Esophagus (tissue), 2 donors: ENCODE data around the gene ADGRD1. TPM values are rescaled to one million over a fixed set of nuclear protein-coding genes. Genes with fewer than 3 reads are reported as not detected.

Experiments used
- H3K27ac ChIP-seq, 2 donors: one replicate each; pipeline ENCODE4 v1.5.1; 2013; ENCODE audit warnings: low read depth in 2 of 2, mild to moderate bottlenecking in 2 of 2, inconsistent platforms in 1 of 2, low read length in 1 of 2, moderate library complexity in 1 of 2
- H3K27me3 ChIP-seq, 2 donors: one replicate each; pipeline ENCODE4 v1.6.1; 2013; ENCODE audit warnings: low read length in 2 of 2, control low read depth in 1 of 2, mild to moderate bottlenecking in 1 of 2; ENCODE audit not compliant: insufficient read depth in 2 of 2, control insufficient read depth in 1 of 2
- H3K36me3 ChIP-seq, 2 donors: one replicate each; pipeline ENCODE4 v1.6.1; 2013; ENCODE audit warnings: low read length in 1 of 2; ENCODE audit not compliant: control insufficient read depth in 2 of 2, insufficient read depth in 2 of 2
- H3K4me1 ChIP-seq, 2 donors: one replicate each; pipeline ENCODE4 v1.6.1; 2013; ENCODE audit warnings: low read length in 1 of 2; ENCODE audit not compliant: control insufficient read depth in 2 of 2, insufficient read depth in 2 of 2
- H3K4me3 ChIP-seq, 2 donors: one replicate each; pipeline ENCODE4 v1.5.1; 2013; ENCODE audit warnings: low read length in 2 of 2, mild to moderate bottlenecking in 2 of 2, low read depth in 1 of 2, moderate library complexity in 1 of 2
- H3K9me3 ChIP-seq, 2 donors: one replicate each; pipeline ENCODE4 v1.6.1; 2013; ENCODE audit warnings: mild to moderate bottlenecking in 2 of 2, low read depth in 1 of 2, low read length in 1 of 2, moderate library complexity in 1 of 2; ENCODE audit not compliant: control insufficient read depth in 2 of 2, insufficient read depth in 1 of 2
- WGBS, 2 donors: extraction: QIAGEN DNeasy Blood & Tissue Kit; methylation state at CpG; one replicate each; pipeline ENCODE4 v1.1.7; 2013; 5-methylcytosine and 5-hydroxymethylcytosine counted together
- polyA plus RNA-seq, 2 donors: library from polyadenylated mRNA; stranded (reverse); fragments of 200-250 nt; gene quantifications; one replicate each; pipeline ENCODE4 v1.2.3, GENCODE V29; 2013
- donor health status: healthy with polysubstance abuse.
- donor health status: Bipolar disorder and iron deficiency.

ADGRD1 gene
- polyA plus RNA-seq, 2 donors = 2.1 to 2.9 TPM

- Histone ChIP-seq H3K4me1 (no peaks in the 10 kb centered on the region), H3K4me3 (no peak overlapping the region), H3K27ac (no peak overlapping the region), H3K36me3 (no peaks in the 10 kb centered on the region), H3K9me3 (no peaks in the 10 kb centered on the region), H3K27me3 (no peaks in the 10 kb centered on the region)
- WGBS, 2 donors = 57 to 59% methylated on average over 3 of the region's 3 CpGs
These were observed 54.0 kb downstream of the ADGRD1 start for GRCh38 chr12:131007740-131008117.

DNA sequence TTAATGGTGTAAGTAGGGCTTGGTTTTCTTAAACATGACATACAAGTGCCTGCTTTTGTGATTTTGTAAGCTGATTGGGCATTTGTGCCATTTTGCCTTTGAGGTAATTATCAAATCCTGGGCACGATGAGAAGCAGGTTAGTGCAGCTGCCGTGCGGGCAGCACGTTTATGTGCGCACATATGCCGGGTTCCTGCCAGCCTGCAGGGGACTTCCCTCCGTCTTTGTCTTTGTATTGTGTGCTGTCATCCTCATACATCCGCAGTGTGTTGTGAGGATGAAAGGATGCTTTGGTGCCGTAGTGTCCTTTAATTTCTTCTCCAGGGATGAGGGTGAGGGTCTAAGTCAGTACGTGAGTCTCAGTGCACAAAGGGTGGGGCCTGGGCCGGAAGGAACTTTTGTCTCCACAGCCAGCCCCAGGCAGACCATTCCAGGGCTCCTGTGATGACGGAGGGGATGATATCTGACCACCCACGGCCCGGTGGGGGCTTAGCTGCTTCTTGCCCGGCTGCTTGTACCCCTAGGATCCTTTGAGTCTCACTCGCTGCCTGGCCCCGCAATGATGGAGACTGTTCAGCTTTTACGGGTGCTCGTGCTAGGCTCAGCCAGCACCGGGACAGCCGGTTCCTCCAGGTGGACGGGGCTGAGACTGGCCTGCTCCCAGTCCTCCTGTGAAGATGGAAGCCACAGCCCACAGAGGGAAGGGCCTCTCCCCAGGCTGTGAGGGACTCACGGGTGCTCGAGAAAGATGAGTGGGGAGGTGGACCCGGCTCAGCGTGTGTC is 54.6 kb downstream of the ADGRD1 start:
- Histone ChIP-seq H3K4me1 (no peaks in the 10 kb centered on the region), H3K9me3 (no peaks in the 10 kb centered on the region), H3K4me3 (no peak overlapping the region), H3K27ac (no peak overlapping the region), H3K27me3 (no peaks in the 10 kb centered on the region), H3K36me3 (no peaks in the 10 kb centered on the region)
- WGBS, 2 donors = 73 to 79% methylated on average over 26 of the region's 26 CpGs

- WGBS, 2 donors = 90 to 93% methylated on average over 17 of the region's 17 CpGs
- Histone ChIP-seq H3K27me3 (no peaks in the 10 kb centered on the region), H3K27ac (no peak overlapping the region)
These were observed 55.2 kb downstream of the ADGRD1 start for GRCh38 chr12:131008913-131009270.

DNA sequence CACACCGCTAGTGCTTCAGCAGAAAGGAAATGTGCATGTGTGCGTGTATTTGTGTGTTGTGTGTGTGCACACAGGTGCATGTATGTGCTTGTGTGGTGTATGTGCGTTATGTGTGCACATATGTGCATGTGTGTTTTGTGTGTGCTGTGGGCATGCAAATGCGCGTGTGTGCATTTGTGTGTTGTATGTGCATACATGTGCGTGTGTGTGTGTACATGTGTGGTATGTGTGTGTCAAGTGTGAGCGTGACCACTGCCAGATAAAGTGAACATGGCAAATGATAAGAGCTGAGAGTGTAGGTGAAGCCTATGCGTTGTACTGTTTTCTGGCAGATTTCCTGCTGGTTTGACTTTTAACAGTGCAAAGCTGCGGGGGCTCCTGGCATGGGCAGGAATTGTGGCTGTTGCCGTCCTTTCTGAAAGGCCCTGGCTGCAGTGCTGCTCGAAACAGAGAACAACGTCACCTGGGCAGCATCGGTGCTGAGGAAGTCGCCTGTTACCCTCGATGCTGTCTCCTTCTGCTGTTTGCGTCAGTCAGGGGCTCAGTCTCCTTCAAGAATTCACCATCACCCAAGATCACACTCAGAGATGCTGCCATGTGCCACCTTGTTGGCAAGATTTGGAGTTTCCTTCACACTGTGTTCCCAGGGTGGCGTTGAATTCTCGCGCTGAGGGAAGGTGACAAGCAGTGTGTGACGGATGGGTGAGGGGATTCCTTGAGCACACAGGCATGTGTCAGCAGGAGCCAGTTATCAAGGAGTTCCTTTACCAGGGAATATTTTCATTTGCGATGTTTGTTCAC is 56.1 kb downstream of the ADGRD1 start:
- 87 to 90% methylated on average over 21 of the region's 21 CpGs for WGBS, 2 donors
- H3K27me3 ChIP-seq = no peaks in the 10 kb centered on the region
- no peak overlapping the region for H3K4me3 ChIP-seq
- H3K27ac ChIP-seq = no peak overlapping the region
- H3K9me3 ChIP-seq = no peaks in the 10 kb centered on the region
- H3K36me3 ChIP-seq = no peaks in the 10 kb centered on the region
- no peaks in the 10 kb centered on the region for H3K4me1 ChIP-seq

More at GRCh38 chr12:131008913-131009270, 55.2 kb downstream of the ADGRD1 start:
- H3K9me3 ChIP-seq = no peaks in the 10 kb centered on the region
- H3K4me3 ChIP-seq = no peak overlapping the region
- H3K4me1 ChIP-seq = no peaks in the 10 kb centered on the region
- H3K36me3 ChIP-seq = no peaks in the 10 kb centered on the region

GRCh38 chr12:131010396-131011131 is 56.9 kb downstream of the ADGRD1 start:
- no peaks in the 10 kb centered on the region for H3K4me1 ChIP-seq
- no peak overlapping the region for H3K4me3 ChIP-seq
- H3K9me3 ChIP-seq = no peaks in the 10 kb centered on the region
- WGBS, 2 donors = 79 to 85% methylated on average over 18 of the region's 18 CpGs
- H3K27me3 ChIP-seq = no peaks in the 10 kb centered on the region
- peak overlapping the region in 1 of 2 donors; percentile 20 for H3K27ac ChIP-seq
- no peaks in the 10 kb centered on the region for H3K36me3 ChIP-seq

- no peaks in the 10 kb centered on the region for H3K27me3 ChIP-seq
- no peaks in the 10 kb centered on the region for H3K9me3 ChIP-seq
- H3K27ac ChIP-seq = no peak overlapping the region
- no peak overlapping the region for H3K4me3 ChIP-seq
- H3K4me1 ChIP-seq = no peaks in the 10 kb centered on the region
- no peaks in the 10 kb centered on the region for H3K36me3 ChIP-seq
- 87 to 90% methylated on average over 40 of the region's 40 CpGs for WGBS, 2 donors
These were observed 57.7 kb downstream of the ADGRD1 start for GRCh38 chr12:131011165-131012079.

DNA sequence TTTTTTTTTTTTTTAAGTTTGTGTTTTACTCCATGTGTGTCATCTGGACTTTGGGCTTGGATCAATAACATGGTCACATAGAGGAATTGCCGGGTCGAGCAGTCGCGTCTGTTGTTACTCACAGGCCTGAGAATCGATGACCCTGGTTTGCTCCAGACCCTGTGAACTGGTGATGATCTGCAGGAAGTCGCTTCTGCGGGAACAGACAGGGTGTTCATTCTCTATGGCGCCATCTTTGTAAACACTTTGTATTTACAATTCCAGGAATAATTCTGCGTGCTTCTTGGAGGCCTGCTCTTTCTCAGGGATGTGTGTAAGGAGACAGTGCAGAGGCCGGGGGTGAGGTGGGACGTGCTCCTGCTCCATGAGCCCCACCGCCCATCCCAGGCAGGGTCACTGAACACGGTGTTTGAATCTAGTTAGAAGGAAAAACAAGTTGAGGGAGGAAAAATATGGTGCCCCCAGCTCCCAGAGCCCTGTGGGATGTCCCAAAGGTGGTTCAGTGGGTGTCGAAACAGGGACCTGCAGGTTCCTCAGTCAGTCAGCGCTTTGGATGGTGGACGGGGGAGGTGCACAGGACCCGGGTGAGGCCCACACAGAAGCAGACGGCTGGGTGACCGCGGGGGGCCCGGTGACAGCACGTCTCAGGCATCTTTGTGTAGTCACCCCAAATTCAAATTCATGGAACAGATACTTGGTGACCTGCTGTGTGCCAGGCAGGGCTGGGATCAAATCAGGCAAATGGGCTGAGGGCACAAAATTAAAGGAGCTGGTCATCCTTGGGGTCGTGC is 58.8 kb downstream of the ADGRD1 start:
- 78 to 86% methylated on average over 23 of the region's 23 CpGs for WGBS, 2 donors
- Histone ChIP-seq H3K4me3 (no peak overlapping the region), H3K4me1 (peaks cover 0 to under 1% of the 10 kb centered on the region in 2 donors), H3K27ac (no peak overlapping the region), H3K9me3 (peaks cover 0 to 3% of the 10 kb centered on the region in 2 donors), H3K36me3 (no peaks in the 10 kb centered on the region), H3K27me3 (no peaks in the 10 kb centered on the region)

DNA sequence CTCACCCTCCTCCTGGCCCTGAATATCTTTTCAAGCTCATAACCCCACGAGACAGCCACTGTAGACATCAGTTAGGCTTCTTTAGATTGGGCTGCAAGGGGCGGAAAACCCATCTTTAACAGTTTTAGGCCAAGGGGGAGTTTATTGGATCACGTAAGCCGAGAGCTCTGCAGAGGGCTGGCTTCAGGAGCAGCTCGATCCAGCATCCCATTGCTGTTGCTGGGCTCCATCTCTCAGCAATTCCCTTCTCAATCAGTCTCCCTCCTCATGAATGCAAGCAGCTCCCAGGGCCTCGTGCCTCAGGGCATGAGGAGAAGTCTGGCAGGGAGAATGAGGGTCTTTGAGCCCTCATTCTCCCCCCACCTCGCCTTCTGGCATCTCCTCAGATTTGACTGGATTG is 59.4 kb downstream of the ADGRD1 start:
- peaks cover 0 to 6% of the 10 kb centered on the region in 2 donors for H3K9me3 ChIP-seq
- H3K27me3 ChIP-seq = no peaks in the 10 kb centered on the region
- no peak overlapping the region for H3K27ac ChIP-seq
- H3K4me3 ChIP-seq = no peak overlapping the region
- H3K4me1 ChIP-seq = peaks cover 0 to 3% of the 10 kb centered on the region in 2 donors
- H3K36me3 ChIP-seq = no peaks in the 10 kb centered on the region
- 87 to 89% methylated on average over 7 of the region's 7 CpGs for WGBS, 2 donors
